ENCODE measurements around the gene TMUB2. TPM values are rescaled to one million over a fixed set of nuclear protein-coding genes. Genes with fewer than 3 reads are reported as not detected.

TMUB2 gene
- total RNA-seq, 3 donors from 2014 or later (not counting 1 experiment from before 2014, with no cell fraction given): 40.4 to 48.2 (median 41.0) TPM

DNA sequence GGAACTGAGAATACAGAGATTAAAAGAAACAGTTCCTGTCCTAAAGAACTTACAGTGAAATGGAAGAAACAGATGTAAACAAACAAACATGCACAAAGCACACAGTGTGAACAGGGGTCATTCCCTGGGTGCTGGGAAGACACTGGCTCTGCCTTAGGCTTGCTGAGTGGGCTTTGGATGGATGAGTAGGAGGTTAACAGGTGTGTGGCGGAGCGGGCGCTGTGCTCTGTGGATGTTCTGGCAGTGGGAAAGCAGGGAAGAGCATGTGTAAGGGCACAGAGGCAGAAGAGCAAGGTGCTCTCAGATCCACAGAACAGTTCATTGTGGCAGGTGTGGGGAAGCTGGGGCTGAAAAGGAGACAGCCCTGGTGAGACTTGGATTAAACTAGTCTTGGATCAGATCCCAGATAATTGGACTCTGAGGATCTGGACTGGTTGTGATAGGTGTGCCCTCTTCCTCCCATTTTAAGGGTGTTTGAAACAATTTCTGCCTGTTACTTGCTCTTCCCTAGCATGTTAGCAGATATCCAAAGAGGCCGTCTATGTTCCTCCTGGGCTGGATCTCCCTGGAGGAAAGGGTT is 36.9 kb upstream of the TMUB2 start:
- Histone ChIP-seq H3K27ac (ENCODE audit: low read length) (no peak overlapping the region), H3K4me1 (ENCODE audit: control insufficient read depth, insufficient read depth, low read length) (no peaks in the 10 kb centered on the region), H3K9me3 (ENCODE audit: control insufficient read depth, insufficient read depth, low read length) (no peaks in the 10 kb centered on the region), H3K27me3 (ENCODE audit: control insufficient read depth, insufficient read depth, low read length) (no peaks in the 10 kb centered on the region), H3K36me3 (ENCODE audit: control insufficient read depth, insufficient read depth, low read length) (no peaks in the 10 kb centered on the region), H3K4me3 (ENCODE audit: low read length) (no peak overlapping the region)
- intact Hi-C loops (cut with micrococcal nuclease): no loop called here
- H3K27me3 Mint-ChIP-seq (ENCODE audit: low read depth in 2 of 2): no peaks in the 10 kb centered on the region
- no peaks in the 10 kb centered on the region for H3K4me1 Mint-ChIP-seq
- TF ChIP-seq, protein P1, sequence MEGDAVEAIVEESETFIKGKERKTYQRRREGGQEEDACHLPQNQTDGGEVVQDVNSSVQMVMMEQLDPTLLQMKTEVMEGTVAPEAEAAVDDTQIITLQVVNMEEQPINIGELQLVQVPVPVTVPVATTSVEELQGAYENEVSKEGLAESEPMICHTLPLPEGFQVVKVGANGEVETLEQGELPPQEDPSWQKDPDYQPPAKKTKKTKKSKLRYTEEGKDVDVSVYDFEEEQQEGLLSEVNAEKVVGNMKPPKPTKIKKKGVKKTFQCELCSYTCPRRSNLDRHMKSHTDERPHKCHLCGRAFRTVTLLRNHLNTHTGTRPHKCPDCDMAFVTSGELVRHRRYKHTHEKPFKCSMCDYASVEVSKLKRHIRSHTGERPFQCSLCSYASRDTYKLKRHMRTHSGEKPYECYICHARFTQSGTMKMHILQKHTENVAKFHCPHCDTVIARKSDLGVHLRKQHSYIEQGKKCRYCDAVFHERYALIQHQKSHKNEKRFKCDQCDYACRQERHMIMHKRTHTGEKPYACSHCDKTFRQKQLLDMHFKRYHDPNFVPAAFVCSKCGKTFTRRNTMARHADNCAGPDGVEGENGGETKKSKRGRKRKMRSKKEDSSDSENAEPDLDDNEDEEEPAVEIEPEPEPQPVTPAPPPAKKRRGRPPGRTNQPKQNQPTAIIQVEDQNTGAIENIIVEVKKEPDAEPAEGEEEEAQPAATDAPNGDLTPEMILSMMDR (IDR thresholded peaks at IDR 0.05): no peak
- ATAC-seq (no peak), DNase-seq (no peak)
- no peaks in the 10 kb centered on the region for H3K36me3 Mint-ChIP-seq
- H3K4me3 Mint-ChIP-seq: no peak overlapping the region
- no peaks in the 10 kb centered on the region for H3K9me3 Mint-ChIP-seq
- 97% methylated on average over 3 of the region's 4 CpGs for WGBS (ENCODE audit: insufficient coverage)
- peak overlapping the region in 1 of 2 donors; percentile 15 for H3K27ac Mint-ChIP-seq

GRCh38 chr17:44152875-44153274 is 33.9 kb upstream of the TMUB2 start:
- TF ChIP-seq, protein P1 (IDR thresholded peaks at IDR 0.05): no peak
- H3K4me1 ChIP-seq (ENCODE audit: control insufficient read depth, insufficient read depth, low read length): no peaks in the 10 kb centered on the region
- no peaks in the 10 kb centered on the region for H3K27me3 Mint-ChIP-seq (ENCODE audit: low read depth in 2 of 2)
- ATAC-seq (no peak), DNase-seq (no peak)
- H3K4me3 ChIP-seq (ENCODE audit: low read length): no peak overlapping the region
- H3K4me3 Mint-ChIP-seq: no peak overlapping the region
- no peaks in the 10 kb centered on the region for H3K9me3 ChIP-seq (ENCODE audit: control insufficient read depth, insufficient read depth, low read length)
- no peak overlapping the region for H3K27ac ChIP-seq (ENCODE audit: low read length)
- intact Hi-C loops (cut with micrococcal nuclease): no loop called here
- 83% methylated on average over 1 of the region's 4 CpGs for WGBS (ENCODE audit: insufficient coverage)
- H3K27me3 ChIP-seq (ENCODE audit: control insufficient read depth, insufficient read depth, low read length): no peaks in the 10 kb centered on the region
- no peaks in the 10 kb centered on the region for H3K36me3 ChIP-seq (ENCODE audit: control insufficient read depth, insufficient read depth, low read length)
- H3K36me3 Mint-ChIP-seq: no peaks in the 10 kb centered on the region
- no peaks in the 10 kb centered on the region for H3K9me3 Mint-ChIP-seq
- H3K4me1 Mint-ChIP-seq: no peaks in the 10 kb centered on the region
- no peak overlapping the region for H3K27ac Mint-ChIP-seq

GRCh38 chr17:44155488-44155887 is 31.3 kb upstream of the TMUB2 start:
- Histone ChIP-seq H3K36me3 (ENCODE audit: control insufficient read depth, insufficient read depth, low read length) (no peaks in the 10 kb centered on the region), H3K27ac (ENCODE audit: low read length) (no peak overlapping the region), H3K9me3 (ENCODE audit: control insufficient read depth, insufficient read depth, low read length) (no peaks in the 10 kb centered on the region), H3K4me1 (ENCODE audit: control insufficient read depth, insufficient read depth, low read length) (no peaks in the 10 kb centered on the region), H3K27me3 (ENCODE audit: control insufficient read depth, insufficient read depth, low read length) (no peaks in the 10 kb centered on the region), H3K4me3 (ENCODE audit: low read length) (no peak overlapping the region)
- TF ChIP-seq, protein P1 (IDR thresholded peaks at IDR 0.05): no peak
- ATAC-seq: no peak
- H3K27me3 Mint-ChIP-seq (ENCODE audit: low read depth in 2 of 2): no peaks in the 10 kb centered on the region
- DNase-seq: no peak
- H3K27ac Mint-ChIP-seq: no peak overlapping the region
- H3K36me3 Mint-ChIP-seq: no peaks in the 10 kb centered on the region
- WGBS (ENCODE audit: insufficient coverage): 98% methylated on average over 2 of the region's 2 CpGs
- no peaks in the 10 kb centered on the region for H3K9me3 Mint-ChIP-seq
- no peak overlapping the region for H3K4me3 Mint-ChIP-seq
- no peaks in the 10 kb centered on the region for H3K4me1 Mint-ChIP-seq
- intact Hi-C loops (cut with micrococcal nuclease): no loop called here

Data from natural killer cell (primary cell).